ENCODE measurements around the gene POU2AF2.

DNA sequence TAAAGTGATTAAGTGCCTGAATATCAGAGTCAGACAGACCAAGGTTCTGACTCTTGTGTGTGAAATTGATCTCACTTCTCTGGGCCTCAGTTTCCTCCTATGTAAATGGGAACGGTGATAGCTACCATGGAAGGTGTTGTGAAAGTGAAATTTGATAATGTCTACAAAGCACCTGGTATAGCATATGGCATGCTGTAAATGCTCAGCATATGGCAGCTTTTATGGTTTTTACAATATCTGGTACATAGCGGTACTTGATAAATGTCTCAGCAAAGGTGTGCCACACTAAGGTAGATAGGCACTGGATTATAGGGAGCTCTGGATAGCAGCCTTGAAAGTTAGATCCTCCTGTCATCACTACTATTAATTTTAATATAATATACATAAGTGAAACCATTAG, 19.9 kb downstream of the POU2AF2 start:
- TF ChIP-seq POLR2A (IDR thresholded peaks at IDR 0.05): no peak
- TF ChIP-seq, protein P1, sequence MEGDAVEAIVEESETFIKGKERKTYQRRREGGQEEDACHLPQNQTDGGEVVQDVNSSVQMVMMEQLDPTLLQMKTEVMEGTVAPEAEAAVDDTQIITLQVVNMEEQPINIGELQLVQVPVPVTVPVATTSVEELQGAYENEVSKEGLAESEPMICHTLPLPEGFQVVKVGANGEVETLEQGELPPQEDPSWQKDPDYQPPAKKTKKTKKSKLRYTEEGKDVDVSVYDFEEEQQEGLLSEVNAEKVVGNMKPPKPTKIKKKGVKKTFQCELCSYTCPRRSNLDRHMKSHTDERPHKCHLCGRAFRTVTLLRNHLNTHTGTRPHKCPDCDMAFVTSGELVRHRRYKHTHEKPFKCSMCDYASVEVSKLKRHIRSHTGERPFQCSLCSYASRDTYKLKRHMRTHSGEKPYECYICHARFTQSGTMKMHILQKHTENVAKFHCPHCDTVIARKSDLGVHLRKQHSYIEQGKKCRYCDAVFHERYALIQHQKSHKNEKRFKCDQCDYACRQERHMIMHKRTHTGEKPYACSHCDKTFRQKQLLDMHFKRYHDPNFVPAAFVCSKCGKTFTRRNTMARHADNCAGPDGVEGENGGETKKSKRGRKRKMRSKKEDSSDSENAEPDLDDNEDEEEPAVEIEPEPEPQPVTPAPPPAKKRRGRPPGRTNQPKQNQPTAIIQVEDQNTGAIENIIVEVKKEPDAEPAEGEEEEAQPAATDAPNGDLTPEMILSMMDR (IDR thresholded peaks at IDR 0.05): no peak

Measured in testis (tissue), 2 donors.